Epithelial cell of proximal tubule (primary cell): Measurements from ENCODE around the gene ARL16. TPM values are rescaled to one million over a fixed set of nuclear protein-coding genes. Genes with fewer than 3 reads are reported as not detected.
A peak's percentile ranks its signal among the peaks of the same experiment; 100 is the strongest.

Experiments used
- DNase-seq: peaks from one replicate; pipeline ENCODE4 v3.0.0-alpha.2; 2011; ENCODE audit warnings: low read depth
- H3K4me3 ChIP-seq: 2 replicates; pipeline ENCODE4 v1.5.1; 2011; ENCODE audit warnings: low read depth, mild to moderate bottlenecking, low read length
- total RNA-seq: library from RNA; depleted of rRNA; stranded (reverse); fragments of >200 nt; gene quantifications from 2 replicates; pipeline ENCODE4 v1.2.3, GENCODE V29; 2015
- TF ChIP-seq, protein P1 (sequence below): conservative IDR thresholded peaks from 2 replicates; pipeline ENCODE4 v1.5.1; 2012; ENCODE audit warnings: low read depth, mild to moderate bottlenecking, low read length

ARL16 gene
- total RNA-seq, 1 donor from 2014 or later = 59.0 TPM

DNA sequence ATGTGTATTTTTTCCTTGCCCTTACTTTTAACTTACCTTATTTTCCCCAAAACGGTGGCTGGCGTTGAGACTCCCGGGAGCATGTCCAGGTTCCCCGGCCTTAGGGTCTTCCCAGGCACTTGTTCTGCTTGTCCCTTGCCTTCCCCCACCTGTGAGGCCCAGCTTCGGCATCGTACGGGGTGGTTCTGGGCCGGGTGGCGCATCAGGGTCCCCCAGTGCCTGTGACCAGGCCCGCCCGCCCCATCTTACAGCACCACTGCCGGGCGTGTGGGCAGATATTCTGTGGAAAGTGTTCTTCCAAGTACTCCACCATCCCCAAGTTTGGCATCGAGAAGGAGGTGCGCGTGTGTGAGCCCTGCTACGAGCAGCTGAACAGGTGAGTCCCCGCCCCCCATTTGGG is 7.6 kb upstream of the ARL16 start:
- no peak overlapping the region for H3K4me3 ChIP-seq
- DNase-seq = no peak
- TF ChIP-seq, protein P1, sequence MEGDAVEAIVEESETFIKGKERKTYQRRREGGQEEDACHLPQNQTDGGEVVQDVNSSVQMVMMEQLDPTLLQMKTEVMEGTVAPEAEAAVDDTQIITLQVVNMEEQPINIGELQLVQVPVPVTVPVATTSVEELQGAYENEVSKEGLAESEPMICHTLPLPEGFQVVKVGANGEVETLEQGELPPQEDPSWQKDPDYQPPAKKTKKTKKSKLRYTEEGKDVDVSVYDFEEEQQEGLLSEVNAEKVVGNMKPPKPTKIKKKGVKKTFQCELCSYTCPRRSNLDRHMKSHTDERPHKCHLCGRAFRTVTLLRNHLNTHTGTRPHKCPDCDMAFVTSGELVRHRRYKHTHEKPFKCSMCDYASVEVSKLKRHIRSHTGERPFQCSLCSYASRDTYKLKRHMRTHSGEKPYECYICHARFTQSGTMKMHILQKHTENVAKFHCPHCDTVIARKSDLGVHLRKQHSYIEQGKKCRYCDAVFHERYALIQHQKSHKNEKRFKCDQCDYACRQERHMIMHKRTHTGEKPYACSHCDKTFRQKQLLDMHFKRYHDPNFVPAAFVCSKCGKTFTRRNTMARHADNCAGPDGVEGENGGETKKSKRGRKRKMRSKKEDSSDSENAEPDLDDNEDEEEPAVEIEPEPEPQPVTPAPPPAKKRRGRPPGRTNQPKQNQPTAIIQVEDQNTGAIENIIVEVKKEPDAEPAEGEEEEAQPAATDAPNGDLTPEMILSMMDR = no peak

DNA sequence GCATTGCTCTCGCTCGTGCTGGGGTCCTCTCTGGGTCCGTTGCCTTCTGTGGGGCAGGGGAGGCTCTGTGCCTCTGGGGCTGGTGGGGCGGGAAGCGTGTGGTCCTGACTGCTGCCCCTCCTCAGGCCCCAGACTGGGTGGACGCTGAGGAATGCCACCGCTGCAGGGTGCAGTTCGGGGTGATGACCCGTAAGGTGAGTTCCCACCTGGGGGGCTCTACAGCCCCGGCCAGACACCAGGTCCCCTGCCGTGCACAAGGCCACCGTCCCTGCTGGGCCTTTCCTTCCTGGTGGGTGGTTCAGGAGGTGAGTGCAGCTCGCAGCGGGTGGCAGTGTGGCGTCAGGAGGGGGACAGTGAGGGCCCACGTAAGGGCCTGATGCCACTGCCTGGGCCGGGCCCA is 7.0 kb upstream of the ARL16 start:
- no peak overlapping the region for H3K4me3 ChIP-seq
- DNase-seq = no peak
- TF ChIP-seq, protein P1 = no peak

DNA sequence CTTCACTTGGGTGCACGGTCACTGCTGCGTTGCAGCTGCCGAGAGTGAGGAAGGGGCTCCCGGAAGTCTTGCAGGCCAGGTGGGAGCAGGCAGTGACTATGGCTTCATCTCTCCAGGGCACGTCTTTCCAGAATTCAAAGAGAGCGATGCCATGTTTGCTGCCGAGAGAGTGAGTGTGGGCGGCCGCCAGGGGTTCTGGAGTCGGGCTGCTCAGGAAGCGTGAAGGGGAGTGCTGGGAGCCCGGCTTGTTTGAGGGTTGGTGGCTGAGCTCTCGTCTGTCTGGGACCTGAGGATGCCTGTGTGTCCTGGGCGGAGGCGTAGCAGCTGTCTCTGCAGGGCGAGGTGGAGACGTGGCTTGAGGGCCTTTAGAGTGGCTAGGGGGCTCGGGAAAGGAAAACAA is 6.5 kb upstream of the ARL16 start:
- TF ChIP-seq, protein P1 = no peak
- DNase-seq = no peak

DNA sequence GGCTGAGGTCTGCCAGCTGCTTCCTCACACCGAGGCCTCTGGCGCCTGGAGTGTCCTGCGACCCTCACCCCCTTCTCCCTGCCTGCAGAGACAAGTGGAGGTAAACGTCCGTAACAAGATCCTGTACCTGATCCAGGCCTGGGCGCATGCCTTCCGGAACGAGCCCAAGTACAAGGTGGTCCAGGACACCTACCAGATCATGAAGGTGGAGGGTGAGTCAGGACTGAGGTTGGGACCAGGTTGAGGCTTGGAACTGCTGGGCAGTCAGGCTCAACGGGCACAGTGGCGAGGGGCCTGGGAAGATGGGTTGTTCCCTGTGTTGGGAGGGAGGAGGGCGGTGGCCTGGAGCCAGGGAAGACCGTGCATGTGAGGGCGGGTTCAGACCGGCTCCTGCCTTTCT is 5.0 kb upstream of the ARL16 start:
- TF ChIP-seq, protein P1 = no peak
- no peak overlapping the region for H3K4me3 ChIP-seq
- DNase-seq = no peak

More for the DNA sequence above, 6.5 kb upstream of the ARL16 start:
- H3K4me3 ChIP-seq = no peak overlapping the region

DNA sequence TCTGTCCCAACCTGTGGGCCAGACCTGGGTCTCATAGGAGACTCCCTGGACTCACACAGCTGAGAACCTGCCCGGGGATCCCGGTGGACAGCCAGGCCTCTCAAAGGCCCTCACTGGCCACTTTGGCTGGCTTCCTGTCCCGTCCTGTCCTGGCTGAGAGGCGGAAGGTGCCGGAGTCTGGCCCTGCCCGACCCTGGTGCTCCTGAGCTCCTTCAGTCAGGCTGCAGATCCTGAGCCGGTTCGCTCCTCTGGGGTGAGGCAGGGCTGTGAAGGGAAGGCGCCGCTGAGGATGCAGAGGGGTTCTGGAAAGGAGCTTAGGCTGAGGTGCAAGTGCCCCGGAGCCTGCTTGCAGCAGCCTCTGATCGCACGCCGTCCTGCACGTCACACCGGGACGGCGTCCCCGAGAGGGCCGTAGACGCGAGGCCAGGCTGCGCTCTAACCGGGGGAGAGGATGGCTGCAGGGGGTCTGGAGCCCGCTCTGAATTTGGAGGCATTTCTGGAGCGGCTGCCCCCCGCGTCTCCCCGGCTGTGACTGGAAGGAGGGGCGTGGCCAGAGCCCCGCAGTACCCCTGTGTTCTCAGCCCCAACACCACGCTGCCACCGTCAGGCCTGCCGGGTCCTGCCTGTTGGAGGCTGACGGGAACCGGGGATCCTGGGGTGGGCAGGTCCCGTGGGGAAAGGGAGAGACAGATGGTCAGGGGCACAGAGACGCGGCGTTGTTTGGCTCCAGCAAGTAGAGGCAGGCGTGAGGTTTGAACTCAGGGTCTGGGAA is 4.4 kb upstream of the ARL16 start:
- no peak for DNase-seq
- no peak overlapping the region for H3K4me3 ChIP-seq
- TF ChIP-seq, protein P1 = no peak

DNA sequence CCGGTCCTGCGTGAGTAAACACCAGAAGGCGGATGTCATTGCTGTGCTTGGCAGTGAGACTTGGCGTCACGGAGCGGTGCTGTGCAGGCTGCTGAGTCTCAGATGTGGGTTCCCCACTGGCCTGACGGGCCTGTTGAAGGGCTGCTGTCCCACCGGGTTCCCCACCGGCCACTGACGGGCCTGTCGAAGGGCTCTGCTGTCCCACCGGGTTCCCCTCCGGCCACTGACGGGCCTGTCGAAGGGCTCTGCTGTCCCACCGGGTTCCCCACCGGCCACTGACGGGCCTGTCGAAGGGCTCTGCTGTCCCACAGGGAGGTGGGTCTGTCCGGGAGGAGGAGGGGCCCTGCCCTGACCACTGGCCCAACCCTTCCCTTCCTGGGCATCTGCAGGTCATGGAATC is 3.0 kb upstream of the ARL16 start:
- DNase-seq = no peak
- TF ChIP-seq, protein P1 = no peak
- no peak overlapping the region for H3K4me3 ChIP-seq

DNA sequence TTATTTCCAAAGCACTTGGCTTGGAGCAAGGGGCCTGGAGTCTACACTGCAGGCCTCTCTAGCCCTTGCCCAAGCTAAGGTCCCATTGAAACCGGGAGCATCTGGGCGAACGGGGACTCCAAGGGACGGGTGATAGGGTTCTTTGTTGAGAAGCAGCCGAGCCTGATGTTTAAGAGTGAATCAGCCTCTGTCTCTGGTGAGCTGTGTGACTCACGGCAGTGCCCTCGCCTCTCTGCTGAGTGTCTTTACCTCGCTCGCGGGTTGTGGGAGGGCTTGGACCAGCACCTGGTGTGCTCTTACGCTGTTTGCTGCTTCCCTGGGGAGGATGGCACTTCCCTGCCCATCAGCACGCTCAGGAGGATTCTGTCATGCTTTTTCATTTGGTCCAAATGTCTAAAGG is 1.5 kb upstream of the ARL16 start:
- peak overlapping the region; percentile 96 for H3K4me3 ChIP-seq
- TF ChIP-seq, protein P1 = no peak
- DNase-seq = no peak
